K562 (cell line): ENCODE measurements around the gene ZDHHC8. TPM values are rescaled to one million over a fixed set of nuclear protein-coding genes. Genes with fewer than 3 reads are reported as not detected.
A peak's percentile ranks its signal among the peaks of the same experiment; 100 is the strongest.

Source experiments
- CEBPB ChIP-seq: fragments of 450-650 bp; IDR thresholded peaks from 2 replicates; pipeline ENCODE4 v1.6.1; 2016; ENCODE audit warnings: missing genetic modification characterization, missing compliant biosample characterization
- CGGBP1 ChIP-seq: fragments of 250-450 bp; sonication (Bioruptor Pico); IDR thresholded peaks from 2 replicates; pipeline ENCODE4 v1.9.0; 2021; ENCODE audit warnings: mild to moderate bottlenecking
- CHAMP1 ChIP-seq: fragments of 450-650 bp; IDR thresholded peaks from 2 replicates; pipeline ENCODE4 v1.6.1; 2016; ENCODE audit warnings: mild to moderate bottlenecking
- CREBBP ChIP-seq: IDR thresholded peaks from one replicate; pipeline ENCODE4 v1.6.1; 2012; ENCODE audit warnings: low read depth, mild to moderate bottlenecking, control low read depth, inconsistent platforms, low read length
- GABPB1 ChIP-seq: sonication (generic); formaldehyde crosslinking; IDR thresholded peaks from 2 replicates; pipeline ENCODE4 v1.8.0; 2022; ENCODE audit warnings: mild to moderate bottlenecking, missing genetic modification reagents
- HDAC1 ChIP-seq, 2 experiments: fragments of 450-650 bp; IDR thresholded peaks; 2 replicates each; pipeline ENCODE4 v1.6.1; 2016 to 2017; ENCODE audit warnings: inconsistent platforms in 1 of 2, mild to moderate bottlenecking in 1 of 2, moderate library complexity in 1 of 2
- HIVEP1 ChIP-seq: fragments of 250-450 bp; sonication (Bioruptor Pico); IDR thresholded peaks from 2 replicates; pipeline ENCODE4 v1.4.0; 2020; ENCODE audit warnings: mild to moderate bottlenecking
- HMGN3 ChIP-seq: IDR thresholded peaks from 2 replicates; pipeline ENCODE4 v1.6.1; 2011; ENCODE audit warnings: borderline replicate concordance, low read depth, mild to moderate bottlenecking, mixed read lengths, low read length; ENCODE audit not compliant: insufficient read length; ENCODE audit errors: extremely low read depth
- KAT7 ChIP-seq: sonication (generic); formaldehyde crosslinking; IDR thresholded peaks from 2 replicates; pipeline ENCODE4 v1.8.0; 2022; ENCODE audit warnings: missing genetic modification reagents, mild to moderate bottlenecking, borderline replicate concordance
- KDM2B ChIP-seq: fragments of 250-450 bp; sonication (Bioruptor Pico); IDR thresholded peaks from 2 replicates; pipeline ENCODE4 v1.8.0; 2021; ENCODE audit warnings: mild to moderate bottlenecking, moderate library complexity
- KLF6 ChIP-seq: fragments of 250-450 bp; sonication (Bioruptor Pico); IDR thresholded peaks from 2 replicates; pipeline ENCODE4 v1.4.0; 2020; ENCODE audit warnings: mild to moderate bottlenecking, moderate library complexity, borderline replicate concordance
- MAZ ChIP-seq, 2 experiments: fragments of 450-650 bp in 1 of 2; sonication (generic) in 1 of 2; formaldehyde crosslinking; IDR thresholded peaks in 1 of 2; conservative IDR thresholded peaks in 1 of 2; 2 replicates each; pipeline versions ENCODE4 v1.4.0 to v1.5.0; 2020; ENCODE audit warnings: mild to moderate bottlenecking in 1 of 2, missing genetic modification reagents in 1 of 2
- MCM5 ChIP-seq: fragments of 450-650 bp; IDR thresholded peaks from 2 replicates; pipeline ENCODE4 v1.6.1; 2016; ENCODE audit warnings: low read depth
- MEF2D ChIP-seq: conservative IDR thresholded peaks from 2 replicates; pipeline ENCODE4 v1.6.1; 2016; ENCODE audit warnings: low read depth, missing genetic modification characterization, missing compliant biosample characterization
- NCOA1 ChIP-seq: fragments of 450-650 bp; IDR thresholded peaks from 2 replicates; pipeline ENCODE4 v1.6.1; 2016; ENCODE audit warnings: low read depth
- NRF1 ChIP-seq, 2 experiments: fragments of 450-650 bp; IDR thresholded peaks in 1 of 2; conservative IDR thresholded peaks in 1 of 2; 2 replicates each; pipeline ENCODE4 v1.6.1; 2014; ENCODE audit warnings: mild to moderate bottlenecking in 2 of 2
- POLR2A ChIP-seq: fragments of 450-650 bp; conservative IDR thresholded peaks from 2 replicates; pipeline ENCODE4 v1.6.1; 2016
- PTRF ChIP-seq: fragments of 450-650 bp; IDR thresholded peaks from 2 replicates; pipeline ENCODE4 v1.6.1; 2016; ENCODE audit warnings: mild to moderate bottlenecking, missing genetic modification characterization, missing compliant biosample characterization
- SMARCA4 ChIP-seq: fragments of 450-650 bp; IDR thresholded peaks from 2 replicates; pipeline ENCODE4 v1.6.1; 2016
- SNRNP70 ChIP-seq: fragments of 200-400 bp; formaldehyde crosslinking; optimal IDR thresholded peaks from 2 replicates; pipeline ENCODE3; 2017; ENCODE audit warnings: low read depth, low read length
- TBL1XR1 ChIP-seq, 2 experiments: IDR thresholded peaks; 2 replicates each; pipeline ENCODE4 v1.6.1; 2012; ENCODE audit warnings: improper control_type of control experiment in 2 of 2, low read length in 2 of 2, mild to moderate bottlenecking in 1 of 2
- TEAD2 ChIP-seq: fragments of 450-650 bp; IDR thresholded peaks from 2 replicates; pipeline ENCODE4 v1.6.1; 2016; ENCODE audit warnings: missing genetic modification characterization, control low read depth, missing compliant biosample characterization
- THAP12 ChIP-seq: fragments of 250-450 bp; sonication (Bioruptor Pico); IDR thresholded peaks from 2 replicates; pipeline ENCODE4 v1.9.0; 2021; ENCODE audit warnings: mild to moderate bottlenecking, inconsistent platforms
- ZNF124 ChIP-seq: sonication (generic); formaldehyde crosslinking; IDR thresholded peaks from 2 replicates; pipeline ENCODE4 v1.8.1; 2022; ENCODE audit warnings: missing genetic modification reagents
- ZNF239 ChIP-seq: fragments of 250-450 bp; sonication (Bioruptor Pico); IDR thresholded peaks from 2 replicates; pipeline ENCODE4 v1.4.0; 2020; ENCODE audit warnings: mild to moderate bottlenecking
- ZNF436 ChIP-seq: fragments of 250-450, 450-650 bp; sonication (Bioruptor Pico); formaldehyde crosslinking; IDR thresholded peaks from 2 replicates; pipeline ENCODE4 v1.7.0; 2020; ENCODE audit warnings: mild to moderate bottlenecking
- polyA plus RNA-seq, 8 experiments: library from polyadenylated mRNA; depleted of rRNA in 4 of 8; stranded (reverse) in 5 of 8; unstranded in 3 of 8; fragments of >200 nt; fragmentation: Nextera tagmentation in 2 of 8; fragmentation: Illumina TruSeq in 1 of 8; extraction: Ambion mirVana in 2 of 8; extraction: Trizol in 1 of 8; gene quantifications; 2 replicates each; pipeline versions ENCODE4 v1.2.1 to v1.2.3, GENCODE V29; 2011 to 2014; ENCODE audit warnings: inconsistent platforms in 1 of 8, missing spikeins in 1 of 8
- total RNA-seq, 7 experiments: library from RNA; depleted of rRNA in 6 of 7; stranded (reverse); fragments of >200 nt in 6 of 7; fragmentation: Illumina TruSeq in 2 of 7; extraction: Trizol in 2 of 7; gene quantifications; 2 replicates each; pipeline versions ENCODE4 v1.2.1 to v1.2.3, GENCODE V29; 2011 to 2021; ENCODE audit warnings: low replicate concordance in 1 of 7

Gene ZDHHC8
- total and polyA plus RNA-seq, 9 of the 15 experiments (the other 6 are each of a cell fraction or from before 2014, with no cell fraction given): 0.04 to 109 (median 16.4) TPM

- TF ChIP-seq CREBBP (no peak), HMGN3 (no peak), NRF1 (conservative IDR thresholded peaks at IDR 0.05 in 1 of 2, IDR thresholded peaks at IDR 0.05 in 1 of 2) (no peak), POLR2A (no peak), CGGBP1 (CRISPR knock-in tag) (no peak), HDAC1 (IDR thresholded peaks at IDR 0.05) (peak in 1 of 2 experiments; percentile 84; a peak in 2 of 4 replicates), PTRF (tag) (no peak), CEBPB (tag) (no peak), HIVEP1 (CRISPR knock-in tag) (no peak), SNRNP70 (no peak), MAZ (CRISPR knock-in tag; conservative IDR thresholded peaks at IDR 0.05 in 1 of 2, IDR thresholded peaks at IDR 0.05 in 1 of 2) (peak in 1 of 2 experiments; percentile 64; a peak in 1 of 4 replicates), MEF2D (tag) (no peak), ZNF239 (CRISPR knock-in tag) (no peak), ZNF436 (CRISPR knock-in tag) (no peak), MCM5 (no peak), ZNF124 (no peak), TEAD2 (tag) (no peak), TBL1XR1 (IDR thresholded peaks at IDR 0.05; ENCODE audit: low read length in 2 of 2) (no peak), NCOA1 (no peak), KLF6 (CRISPR knock-in tag) (0 out of 2 replicates have a peak, but pooled peaks have one; percentile 38), THAP12 (peak; percentile 42), CHAMP1 (no peak), GABPB1 (CRISPR knock-in tag) (no peak), SMARCA4 (no peak), KDM2B (CRISPR knock-in tag) (peak; percentile 64; the same call in 1 of the 2 replicates), KAT7 (CRISPR knock-in tag) (no peak)
Observed at GRCh38 chr22:20131859-20132685, 468 bp downstream of the ZDHHC8 start (continued).
